GM20000 (cell line): Measurements from ENCODE around the gene KLHL28.

Experiments
- DNase-seq: peaks from one replicate; pipeline ENCODE4 v3.0.0; 2012; ENCODE audit warnings: low spot score
- CTCF ChIP-seq: IDR thresholded peaks from 2 replicates; pipeline ENCODE4 v1.5.1; 2012; ENCODE audit warnings: mild to moderate bottlenecking, control low read depth; ENCODE audit errors: extremely low read depth, missing control alignments

Gene KLHL28

GRCh38 chr14:44982594-44982993 is 20.8 kb upstream of the KLHL28 start:
- no peak for TF ChIP-seq CTCF
- DNase-seq: no peak

- no peak for DNase-seq
- TF ChIP-seq CTCF: no peak
Measured at GRCh38 chr14:44981198-44981597, 19.5 kb upstream of the KLHL28 start.

GRCh38 chr14:44979740-44980356 is 18.1 kb upstream of the KLHL28 start:
- DNase-seq: no peak
- TF ChIP-seq CTCF: no peak

- TF ChIP-seq CTCF: no peak
- DNase-seq: no peak
Measured at GRCh38 chr14:44979273-44979672, 17.5 kb upstream of the KLHL28 start.

GRCh38 chr14:44971459-44971858 is 9.7 kb upstream of the KLHL28 start:
- no peak for DNase-seq
- TF ChIP-seq CTCF: no peak

GRCh38 chr14:44970907-44971306 is 9.2 kb upstream of the KLHL28 start:
- no peak for DNase-seq
- no peak for TF ChIP-seq CTCF

GRCh38 chr14:44968714-44969113 is 7.0 kb upstream of the KLHL28 start:
- no peak for DNase-seq
- no peak for TF ChIP-seq CTCF
